GM23338 (cell line): Measurements from ENCODE around the gene TMTC2. TPM values are rescaled to one million over a fixed set of nuclear protein-coding genes. Genes with fewer than 3 reads are reported as not detected.

Experiments used
- ATAC-seq: fragments of 200-7000 bp; cut with Tn5 transposase; 3 replicates; pipeline ENCODE4 v1.9.1; 2020
- DNase-seq: peaks from one replicate; pipeline ENCODE4 v3.0.0-alpha.2; 2015; ENCODE audit warnings: low spot score
- H2AFZ ChIP-seq: fragments of 200-600 bp; sonication (generic); 2 replicates; pipeline ENCODE4 v1.8.0; 2016; ENCODE audit warnings: antibody characterized with exemption, mild to moderate bottlenecking, moderate library complexity
- H3F3A ChIP-seq: fragments of 200-600 bp; sonication (generic); replicated peaks from 2 replicates; pipeline ENCODE4 v1.8.0; 2017; ENCODE audit warnings: antibody characterized with exemption, mixed run types, low read depth
- H3K27ac ChIP-seq: fragments of 200-600 bp; sonication (generic); 2 replicates; pipeline ENCODE4 v1.6.1; 2016; ENCODE audit warnings: low read depth
- H3K27me3 ChIP-seq: fragments of 200-600 bp; sonication (generic); 2 replicates; pipeline ENCODE4 v1.8.0; 2016; ENCODE audit warnings: mild to moderate bottlenecking, mixed run types, moderate library complexity; ENCODE audit not compliant: insufficient read depth
- H3K36me3 ChIP-seq: fragments of 200-600 bp; sonication (generic); 2 replicates; pipeline ENCODE4 v1.8.0; 2016; ENCODE audit warnings: mild to moderate bottlenecking; ENCODE audit not compliant: insufficient read depth
- H3K4me1 ChIP-seq: fragments of 200-600 bp; sonication (generic); 2 replicates; pipeline ENCODE4 v1.8.0; 2016; ENCODE audit warnings: mild to moderate bottlenecking, moderate library complexity; ENCODE audit not compliant: insufficient read depth
- H3K4me2 ChIP-seq: fragments of 200-600 bp; sonication (generic); 2 replicates; pipeline ENCODE4 v1.7.1; 2017; ENCODE audit warnings: mixed run types
- H3K4me3 ChIP-seq: fragments of 200-600 bp; sonication (generic); 2 replicates; pipeline ENCODE4 v1.6.1; 2016; ENCODE audit warnings: mixed run types
- H3K79me2 ChIP-seq: fragments of 200-600 bp; sonication (generic); replicated peaks from 2 replicates; pipeline ENCODE4 v1.8.0; 2017; ENCODE audit warnings: mild to moderate bottlenecking; ENCODE audit not compliant: insufficient read depth
- H3K9me2 ChIP-seq: fragments of 200-600 bp; sonication (generic); 2 replicates; pipeline ENCODE4 v1.8.0; 2017; ENCODE audit not compliant: insufficient read depth
- H4K20me1 ChIP-seq: fragments of 200-600 bp; sonication (generic); replicated peaks from 2 replicates; pipeline ENCODE4 v1.8.0; 2017; ENCODE audit warnings: mild to moderate bottlenecking; ENCODE audit not compliant: insufficient read depth
- H3K27ac Mint-ChIP-seq: 2 replicates; pipeline ENCODE4 v1.8.0; 2020; ENCODE audit warnings: inconsistent platforms, mild to moderate bottlenecking, moderate library complexity, mixed read lengths
- H3K27me3 Mint-ChIP-seq: 3 replicates; pipeline ENCODE4 v1.8.0; 2022; ENCODE audit warnings: low read depth, mild to moderate bottlenecking, moderate library complexity, mixed read lengths, inconsistent platforms; ENCODE audit not compliant: insufficient read depth, poor library complexity
- H3K36me3 Mint-ChIP-seq: 3 replicates; pipeline ENCODE4 v1.8.0; 2021; ENCODE audit warnings: low read depth, mild to moderate bottlenecking, inconsistent platforms, moderate library complexity, mixed read lengths
- H3K4me1 Mint-ChIP-seq: 3 replicates; pipeline ENCODE4 v1.8.0; 2020; ENCODE audit warnings: mild to moderate bottlenecking, inconsistent platforms, mixed read lengths
- H3K4me3 Mint-ChIP-seq: 3 replicates; pipeline ENCODE4 v1.8.0; 2021; ENCODE audit warnings: moderate library complexity, mild to moderate bottlenecking, inconsistent platforms, mixed read lengths
- H3K9me3 Mint-ChIP-seq: 3 replicates; pipeline ENCODE4 v1.8.0; 2020; ENCODE audit warnings: moderate library complexity, mild to moderate bottlenecking, inconsistent platforms, mixed read lengths
- ETS1 ChIP-seq: IDR thresholded peaks from 2 replicates; pipeline ENCODE4 v1.6.1; 2016; ENCODE audit warnings: antibody characterized with exemption
- NANOG ChIP-seq: IDR thresholded peaks from 2 replicates; pipeline ENCODE4 v1.6.1; 2016; ENCODE audit warnings: antibody characterized with exemption, borderline replicate concordance
- ZNF331 ChIP-seq: fragments of 250-450 bp; sonication (Bioruptor Pico); IDR thresholded peaks from 2 replicates; pipeline ENCODE4 v1.5.0; 2020; ENCODE audit warnings: low read depth, mild to moderate bottlenecking, moderate library complexity
- polyA plus RNA-seq: library from polyadenylated mRNA; unstranded; fragments of >200 nt; fragmentation: Nextera tagmentation; extraction: Ambion mirVana; gene quantifications from 2 replicates; pipeline ENCODE4 v1.2.1, GENCODE V29; 2016
- total RNA-seq: library from RNA; depleted of rRNA; stranded (reverse); fragments of >200 nt; shearing (Covaris generic); gene quantifications from 2 replicates; pipeline ENCODE4 v1.2.3, GENCODE V29; 2014
- TF ChIP-seq, protein P1 (sequence below): fragments of 250-450 bp; sonication (Bioruptor Pico); IDR thresholded peaks from 2 replicates; pipeline ENCODE4 v1.5.0; 2020; ENCODE audit warnings: mild to moderate bottlenecking, moderate library complexity

The TMTC2 gene
- total and polyA plus RNA-seq, 2 experiments from 2014 or later: 0.57 to 6.5 TPM

GRCh38 chr12:83099436-83099835 lies 412.7 kb downstream of the TMTC2 start (continued):
- TF ChIP-seq, protein P1, sequence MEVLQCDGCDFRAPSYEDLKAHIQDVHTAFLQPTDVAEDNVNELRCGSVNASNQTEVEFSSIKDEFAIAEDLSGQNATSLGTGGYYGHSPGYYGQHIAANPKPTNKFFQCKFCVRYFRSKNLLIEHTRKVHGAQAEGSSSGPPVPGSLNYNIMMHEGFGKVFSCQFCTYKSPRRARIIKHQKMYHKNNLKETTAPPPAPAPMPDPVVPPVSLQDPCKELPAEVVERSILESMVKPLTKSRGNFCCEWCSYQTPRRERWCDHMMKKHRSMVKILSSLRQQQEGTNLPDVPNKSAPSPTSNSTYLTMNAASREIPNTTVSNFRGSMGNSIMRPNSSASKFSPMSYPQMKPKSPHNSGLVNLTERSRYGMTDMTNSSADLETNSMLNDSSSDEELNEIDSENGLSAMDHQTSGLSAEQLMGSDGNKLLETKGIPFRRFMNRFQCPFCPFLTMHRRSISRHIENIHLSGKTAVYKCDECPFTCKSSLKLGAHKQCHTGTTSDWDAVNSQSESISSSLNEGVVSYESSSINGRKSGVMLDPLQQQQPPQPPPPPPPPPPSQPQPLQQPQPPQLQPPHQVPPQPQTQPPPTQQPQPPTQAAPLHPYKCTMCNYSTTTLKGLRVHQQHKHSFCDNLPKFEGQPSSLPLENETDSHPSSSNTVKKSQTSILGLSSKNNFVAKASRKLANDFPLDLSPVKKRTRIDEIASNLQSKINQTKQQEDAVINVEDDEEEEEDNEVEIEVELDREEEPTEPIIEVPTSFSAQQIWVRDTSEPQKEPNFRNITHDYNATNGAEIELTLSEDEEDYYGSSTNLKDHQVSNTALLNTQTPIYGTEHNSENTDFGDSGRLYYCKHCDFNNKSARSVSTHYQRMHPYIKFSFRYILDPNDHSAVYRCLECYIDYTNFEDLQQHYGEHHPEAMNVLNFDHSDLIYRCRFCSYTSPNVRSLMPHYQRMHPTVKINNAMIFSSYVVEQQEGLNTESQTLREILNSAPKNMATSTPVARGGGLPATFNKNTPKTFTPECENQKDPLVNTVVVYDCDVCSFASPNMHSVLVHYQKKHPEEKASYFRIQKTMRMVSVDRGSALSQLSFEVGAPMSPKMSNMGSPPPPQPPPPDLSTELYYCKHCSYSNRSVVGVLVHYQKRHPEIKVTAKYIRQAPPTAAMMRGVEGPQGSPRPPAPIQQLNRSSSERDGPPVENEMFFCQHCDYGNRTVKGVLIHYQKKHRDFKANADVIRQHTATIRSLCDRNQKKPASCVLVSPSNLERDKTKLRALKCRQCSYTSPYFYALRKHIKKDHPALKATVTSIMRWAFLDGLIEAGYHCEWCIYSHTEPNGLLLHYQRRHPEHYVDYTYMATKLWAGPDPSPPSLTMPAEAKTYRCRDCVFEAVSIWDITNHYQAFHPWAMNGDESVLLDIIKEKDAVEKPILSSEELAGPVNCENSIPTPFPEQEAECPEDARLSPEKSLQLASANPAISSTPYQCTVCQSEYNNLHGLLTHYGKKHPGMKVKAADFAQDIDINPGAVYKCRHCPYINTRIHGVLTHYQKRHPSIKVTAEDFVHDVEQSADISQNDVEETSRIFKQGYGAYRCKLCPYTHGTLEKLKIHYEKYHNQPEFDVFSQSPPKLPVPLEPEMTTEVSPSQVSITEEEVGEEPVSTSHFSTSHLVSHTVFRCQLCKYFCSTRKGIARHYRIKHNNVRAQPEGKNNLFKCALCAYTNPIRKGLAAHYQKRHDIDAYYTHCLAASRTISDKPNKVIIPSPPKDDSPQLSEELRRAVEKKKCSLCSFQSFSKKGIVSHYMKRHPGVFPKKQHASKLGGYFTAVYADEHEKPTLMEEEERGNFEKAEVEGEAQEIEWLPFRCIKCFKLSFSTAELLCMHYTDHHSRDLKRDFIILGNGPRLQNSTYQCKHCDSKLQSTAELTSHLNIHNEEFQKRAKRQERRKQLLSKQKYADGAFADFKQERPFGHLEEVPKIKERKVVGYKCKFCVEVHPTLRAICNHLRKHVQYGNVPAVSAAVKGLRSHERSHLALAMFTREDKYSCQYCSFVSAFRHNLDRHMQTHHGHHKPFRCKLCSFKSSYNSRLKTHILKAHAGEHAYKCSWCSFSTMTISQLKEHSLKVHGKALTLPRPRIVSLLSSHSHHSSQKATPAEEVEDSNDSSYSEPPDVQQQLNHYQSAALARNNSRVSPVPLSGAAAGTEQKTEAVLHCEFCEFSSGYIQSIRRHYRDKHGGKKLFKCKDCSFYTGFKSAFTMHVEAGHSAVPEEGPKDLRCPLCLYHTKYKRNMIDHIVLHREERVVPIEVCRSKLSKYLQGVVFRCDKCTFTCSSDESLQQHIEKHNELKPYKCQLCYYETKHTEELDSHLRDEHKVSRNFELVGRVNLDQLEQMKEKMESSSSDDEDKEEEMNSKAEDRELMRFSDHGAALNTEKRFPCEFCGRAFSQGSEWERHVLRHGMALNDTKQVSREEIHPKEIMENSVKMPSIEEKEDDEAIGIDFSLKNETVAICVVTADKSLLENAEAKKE (CRISPR knock-in tag): no peak
- TF ChIP-seq ZNF331 (CRISPR knock-in tag) (no peak), NANOG (no peak)

DNA sequence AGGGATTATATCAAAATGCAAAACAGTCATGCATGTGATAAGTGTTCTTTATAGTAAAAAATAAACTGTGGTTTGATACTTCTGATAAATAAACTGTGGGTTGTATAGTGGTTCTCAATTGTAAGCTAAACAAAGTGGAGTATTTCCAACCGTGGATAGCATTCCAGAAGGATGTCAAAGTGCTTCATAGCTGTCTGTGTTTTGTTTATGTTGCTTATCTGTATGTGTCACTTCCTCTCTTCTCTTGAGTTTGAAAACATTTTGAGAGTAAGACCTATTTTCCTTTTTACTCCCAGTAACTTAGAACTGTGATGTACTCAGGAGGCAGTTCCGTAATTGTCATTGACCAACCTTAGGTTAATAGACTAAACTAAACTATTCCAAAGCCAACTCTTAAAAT lies 415.8 kb downstream of the TMTC2 start:
- no peak overlapping the region for H3K27ac Mint-ChIP-seq
- DNase-seq (no peak), ATAC-seq (no peak)
- Histone ChIP-seq H3K36me3 (no peaks in the 10 kb centered on the region), H2AFZ (no peak overlapping the region), H3K4me3 (no peak overlapping the region), H3K79me2 (no peaks in the 10 kb centered on the region), H3K27me3 (no peaks in the 10 kb centered on the region), H4K20me1 (no peaks in the 10 kb centered on the region), H3K27ac (no peak overlapping the region), H3K4me2 (no peak overlapping the region), H3F3A (no peaks in the 10 kb centered on the region), H3K9me2 (no peaks in the 10 kb centered on the region), H3K4me1 (peaks cover 10% of the 10 kb centered on the region)
- no peak overlapping the region for H3K4me3 Mint-ChIP-seq
- no peak for TF ChIP-seq ETS1
- peaks cover 13% of the 10 kb centered on the region for H3K4me1 Mint-ChIP-seq
- no peaks in the 10 kb centered on the region for H3K9me3 Mint-ChIP-seq
- peaks cover 6% of the 10 kb centered on the region; the same call in 1 of the 3 replicates for H3K36me3 Mint-ChIP-seq
- H3K27me3 Mint-ChIP-seq: peaks cover 5% of the 10 kb centered on the region
